ENCODE results near the gene ARRDC4.
"Not testable (repeated sequence)": the region's sequence is repeated elsewhere in the genome, so short reads cannot be mapped to it uniquely, and the experiment has no call there.

Gene ARRDC4

GRCh38 chr15:97981058-97981457 is 20.6 kb downstream of the ARRDC4 start:
- no peak for TF ChIP-seq CTCF (IDR thresholded peaks at IDR 0.05; ENCODE audit: low read depth, low read length, missing control alignments)
- in situ Hi-C loops (cut with HindIII; ENCODE audit: low sequenced_read_pairs) = no loop called here
- H3K4me3 ChIP-seq (ENCODE audit: low read depth, low read length) = no peak overlapping the region
- no peak for DNase-seq (ENCODE audit: low read depth)

GRCh38 chr15:97981758-97982157 is 21.3 kb downstream of the ARRDC4 start:
- no peak for DNase-seq (ENCODE audit: low read depth)
- TF ChIP-seq CTCF (IDR thresholded peaks at IDR 0.05; ENCODE audit: low read depth, low read length, missing control alignments) = no peak
- in situ Hi-C loops (cut with HindIII; ENCODE audit: low sequenced_read_pairs) = no loop called here
- H3K4me3 ChIP-seq (ENCODE audit: low read depth, low read length) = no peak overlapping the region

GRCh38 chr15:97984157-97984556 is 23.7 kb downstream of the ARRDC4 start:
- TF ChIP-seq CTCF (IDR thresholded peaks at IDR 0.05; ENCODE audit: low read depth, low read length, missing control alignments) = no peak
- no peak overlapping the region for H3K4me3 ChIP-seq (ENCODE audit: low read depth, low read length)
- no peak for DNase-seq (ENCODE audit: low read depth)
- in situ Hi-C loops (cut with HindIII; ENCODE audit: low sequenced_read_pairs) = no loop called here

GRCh38 chr15:97985979-97986378 is 25.5 kb downstream of the ARRDC4 start:
- DNase-seq (ENCODE audit: low read depth); in situ Hi-C loops (cut with HindIII; ENCODE audit: low sequenced_read_pairs): not testable (repeated sequence)

GRCh38 chr15:97986781-97987180 is 26.3 kb downstream of the ARRDC4 start:
- no peak overlapping the region for H3K4me3 ChIP-seq (ENCODE audit: low read depth, low read length)
- in situ Hi-C loops (cut with HindIII; ENCODE audit: low sequenced_read_pairs) = no loop called here
- no peak for TF ChIP-seq CTCF (IDR thresholded peaks at IDR 0.05; ENCODE audit: low read depth, low read length, missing control alignments)
- DNase-seq (ENCODE audit: low read depth) = no peak

More at GRCh38 chr15:97985979-97986378, 25.5 kb downstream of the ARRDC4 start:
- not testable (repeated sequence) for H3K4me3 ChIP-seq (ENCODE audit: low read depth, low read length)

- in situ Hi-C loops (cut with HindIII; ENCODE audit: low sequenced_read_pairs) = no loop called here
- no peak for TF ChIP-seq CTCF (IDR thresholded peaks at IDR 0.05; ENCODE audit: low read depth, low read length, missing control alignments)
- H3K4me3 ChIP-seq (ENCODE audit: low read depth, low read length) = no peak overlapping the region
- DNase-seq (ENCODE audit: low read depth) = no peak
Measured at GRCh38 chr15:97989299-97989698, 28.8 kb downstream of the ARRDC4 start.

GRCh38 chr15:97991972-97992541 is 31.6 kb downstream of the ARRDC4 start:
- DNase-seq (ENCODE audit: low read depth) = no peak
- H3K4me3 ChIP-seq (ENCODE audit: low read depth, low read length) = no peak overlapping the region
- in situ Hi-C loops (cut with HindIII; ENCODE audit: low sequenced_read_pairs) = no loop called here
- no peak for TF ChIP-seq CTCF (IDR thresholded peaks at IDR 0.05; ENCODE audit: low read depth, low read length, missing control alignments)
